ENCODE data around the gene MED9. TPM values are rescaled to one million over a fixed set of nuclear protein-coding genes. Genes with fewer than 3 reads are reported as not detected.

The MED9 gene
- total RNA-seq, 4 donors from 2014 or later: 3.2 to 17.4 (median 13.4) TPM

DNA sequence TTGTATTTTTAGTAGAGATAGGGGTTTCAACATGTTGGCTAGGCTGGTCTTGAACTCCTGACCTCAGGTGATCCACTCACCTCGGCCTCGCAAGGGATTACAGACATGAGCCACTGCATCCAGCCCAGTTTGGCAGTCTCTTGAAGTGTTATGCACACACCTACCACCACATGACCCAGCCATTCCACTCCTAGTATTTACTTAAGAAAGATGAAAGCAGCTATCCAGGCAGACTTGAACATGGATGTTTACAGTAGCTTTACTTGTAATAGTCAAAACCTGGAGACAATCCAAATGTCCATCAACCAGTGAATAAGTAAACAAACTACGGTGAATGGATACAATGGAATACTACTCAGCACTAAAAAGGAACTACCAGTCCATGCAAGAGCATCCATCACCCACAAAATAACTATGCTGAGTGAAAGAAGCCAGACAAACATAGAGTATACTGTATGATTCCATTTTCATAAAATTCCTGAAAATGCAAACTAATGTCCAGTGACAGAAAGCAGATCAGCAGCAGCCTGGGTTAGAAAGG, 57.2 kb downstream of the MED9 start:
- Histone ChIP-seq H3K4me1 (no peaks in the 10 kb centered on the region), H3K36me3 (no peaks in the 10 kb centered on the region), H3K4me3 (no peak overlapping the region), H3K27ac (no peak overlapping the region), H3K27me3 (no peaks in the 10 kb centered on the region), H3K9me3 (no peaks in the 10 kb centered on the region)
- TF ChIP-seq, protein P1, sequence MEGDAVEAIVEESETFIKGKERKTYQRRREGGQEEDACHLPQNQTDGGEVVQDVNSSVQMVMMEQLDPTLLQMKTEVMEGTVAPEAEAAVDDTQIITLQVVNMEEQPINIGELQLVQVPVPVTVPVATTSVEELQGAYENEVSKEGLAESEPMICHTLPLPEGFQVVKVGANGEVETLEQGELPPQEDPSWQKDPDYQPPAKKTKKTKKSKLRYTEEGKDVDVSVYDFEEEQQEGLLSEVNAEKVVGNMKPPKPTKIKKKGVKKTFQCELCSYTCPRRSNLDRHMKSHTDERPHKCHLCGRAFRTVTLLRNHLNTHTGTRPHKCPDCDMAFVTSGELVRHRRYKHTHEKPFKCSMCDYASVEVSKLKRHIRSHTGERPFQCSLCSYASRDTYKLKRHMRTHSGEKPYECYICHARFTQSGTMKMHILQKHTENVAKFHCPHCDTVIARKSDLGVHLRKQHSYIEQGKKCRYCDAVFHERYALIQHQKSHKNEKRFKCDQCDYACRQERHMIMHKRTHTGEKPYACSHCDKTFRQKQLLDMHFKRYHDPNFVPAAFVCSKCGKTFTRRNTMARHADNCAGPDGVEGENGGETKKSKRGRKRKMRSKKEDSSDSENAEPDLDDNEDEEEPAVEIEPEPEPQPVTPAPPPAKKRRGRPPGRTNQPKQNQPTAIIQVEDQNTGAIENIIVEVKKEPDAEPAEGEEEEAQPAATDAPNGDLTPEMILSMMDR (IDR thresholded peaks at IDR 0.05): no peak
- TF ChIP-seq POLR2A (IDR thresholded peaks at IDR 0.05): no peak
- DNase-seq: no peak
- intact Hi-C loops (cut with DNase I; ENCODE audit: low total_unique reads): no loop called here

DNA sequence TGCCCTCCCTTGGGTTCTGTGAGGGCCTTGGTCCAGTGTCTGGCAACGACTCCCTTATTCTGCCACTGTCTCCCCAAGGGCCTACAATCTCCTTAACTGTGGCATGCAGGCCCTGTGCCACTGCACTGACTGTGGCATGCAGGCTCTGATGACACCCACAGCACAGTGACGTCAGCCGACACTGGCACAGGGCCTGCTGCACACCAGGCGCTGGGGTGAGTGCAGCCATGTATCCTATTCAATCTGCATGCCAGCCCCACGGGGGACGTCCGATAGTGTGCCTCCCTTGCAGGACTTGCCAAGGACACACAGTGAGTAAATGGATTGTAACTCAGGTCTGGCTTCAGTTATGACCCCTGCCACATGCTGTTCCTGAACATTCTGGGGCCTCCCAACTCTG, 59.2 kb downstream of the MED9 start:
- TF ChIP-seq POLR2A (IDR thresholded peaks at IDR 0.05): no peak
- TF ChIP-seq, protein P1 (IDR thresholded peaks at IDR 0.05): no peak
- intact Hi-C loops (cut with DNase I; ENCODE audit: low total_unique reads): no loop called here
- Histone ChIP-seq H3K9me3 (no peaks in the 10 kb centered on the region), H3K4me1 (no peaks in the 10 kb centered on the region), H3K36me3 (no peaks in the 10 kb centered on the region), H3K27me3 (no peaks in the 10 kb centered on the region), H3K27ac (no peak overlapping the region), H3K4me3 (no peak overlapping the region)
- peak in 1 of 2 donors; percentile 36 for DNase-seq

DNA sequence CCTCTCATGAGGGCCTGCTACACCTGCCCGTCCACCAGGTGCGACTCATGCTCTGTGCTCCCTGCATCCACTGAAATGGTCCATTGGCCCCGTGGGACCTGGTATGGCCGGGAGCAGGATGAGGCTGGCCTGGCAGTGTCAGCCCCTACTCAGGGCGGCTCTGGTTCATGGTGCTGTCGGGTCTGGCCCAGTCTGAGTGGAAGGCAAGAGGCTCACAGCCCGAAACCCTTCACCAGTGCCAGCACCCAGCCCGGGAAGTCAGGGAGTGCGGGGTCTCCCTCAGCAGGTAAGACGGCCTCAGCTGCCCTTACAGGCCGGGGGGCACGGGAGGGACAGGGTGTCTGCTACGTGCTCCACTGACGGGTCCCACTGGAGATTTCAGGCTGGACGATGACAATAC, 59.9 kb downstream of the MED9 start:
- intact Hi-C loops (cut with DNase I; ENCODE audit: low total_unique reads): no loop called here
- Histone ChIP-seq H3K4me1 (no peaks in the 10 kb centered on the region), H3K27me3 (no peaks in the 10 kb centered on the region), H3K4me3 (no peak overlapping the region), H3K9me3 (no peaks in the 10 kb centered on the region), H3K27ac (no peak overlapping the region), H3K36me3 (no peaks in the 10 kb centered on the region)
- no peak for DNase-seq
- TF ChIP-seq, protein P1 (IDR thresholded peaks at IDR 0.05): no peak
- no peak for TF ChIP-seq POLR2A (IDR thresholded peaks at IDR 0.05)

DNA sequence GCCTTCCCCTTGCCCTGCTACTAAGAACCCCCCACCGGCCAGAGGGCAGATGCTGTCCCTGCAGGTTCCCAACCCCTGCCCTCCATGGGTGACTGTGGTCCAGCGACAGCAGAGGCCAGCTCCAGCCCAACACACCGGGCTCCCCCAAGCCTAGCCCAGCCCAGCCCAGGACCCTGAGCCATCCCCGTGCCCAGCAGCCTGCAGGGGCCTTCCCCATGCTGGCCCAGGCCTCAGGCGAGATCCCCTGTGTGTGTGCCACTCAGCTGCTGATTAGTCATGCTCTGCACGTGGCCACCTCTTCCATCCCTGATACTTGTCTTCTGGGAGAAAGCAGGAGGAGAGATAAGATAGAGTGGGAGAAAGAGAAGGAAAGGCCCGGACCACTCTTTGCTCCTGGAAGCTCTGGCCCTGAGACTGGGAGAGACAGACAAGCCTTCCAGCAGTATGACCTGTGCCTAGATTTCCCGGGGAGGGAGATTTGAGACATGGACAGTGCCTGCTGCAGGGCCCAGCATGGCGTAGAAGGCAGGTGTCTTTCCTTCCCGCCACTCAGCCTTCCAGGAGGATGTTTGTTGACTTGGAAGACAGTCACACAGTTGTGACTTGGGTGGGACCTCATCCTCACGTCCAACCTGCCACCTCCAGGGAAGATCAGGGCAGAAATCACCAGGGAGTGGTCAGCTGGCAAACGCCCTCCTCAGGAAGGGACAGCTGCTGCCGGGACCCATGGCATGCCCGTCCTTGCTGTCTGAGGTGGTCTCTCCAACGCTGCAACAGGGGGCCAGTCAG, 60.7 kb downstream of the MED9 start:
- no peaks in the 10 kb centered on the region for H3K36me3 ChIP-seq
- TF ChIP-seq POLR2A (IDR thresholded peaks at IDR 0.05): no peak
- TF ChIP-seq, protein P1 (IDR thresholded peaks at IDR 0.05): no peak
- no peaks in the 10 kb centered on the region for H3K27me3 ChIP-seq
- H3K4me1 ChIP-seq: no peaks in the 10 kb centered on the region
- no peaks in the 10 kb centered on the region for H3K9me3 ChIP-seq
- no peak overlapping the region for H3K4me3 ChIP-seq
- H3K27ac ChIP-seq: peak overlapping the region; percentile 42 to 60
- no peak for DNase-seq
- intact Hi-C loops (cut with DNase I; ENCODE audit: low total_unique reads): no loop called here
